GM19023 (cell line): ENCODE results near the gene GALNT7.

ENCODE experiments used
- ATAC-seq: cut with Tn5 transposase; IDR thresholded peaks from one replicate; pipeline ENCODE4 v1.9.1; 2021; ENCODE audit warnings: mild to moderate bottlenecking, moderate library complexity; ENCODE audit not compliant: unreplicated experiment

GALNT7 gene

DNA sequence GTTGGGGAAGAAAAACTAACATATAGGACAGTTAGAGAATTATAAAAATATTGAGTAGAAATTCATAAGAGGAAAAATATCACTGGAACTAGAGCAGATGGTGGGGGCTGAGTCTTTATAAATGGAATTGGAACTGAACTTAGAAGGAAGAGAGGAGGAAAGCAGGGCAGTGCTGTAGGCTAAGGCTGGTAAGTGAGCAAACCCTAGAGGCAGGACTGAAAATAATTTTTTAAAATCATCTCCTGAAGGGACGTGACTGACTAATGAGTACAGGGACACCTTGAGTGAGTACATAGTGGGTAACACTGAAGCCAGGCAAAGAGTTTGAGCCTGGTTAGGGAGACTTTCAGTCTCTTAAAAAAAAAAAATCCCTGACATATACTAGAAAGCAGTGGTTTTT lies 63.3 kb downstream of the GALNT7 start:
- no peak for ATAC-seq

DNA sequence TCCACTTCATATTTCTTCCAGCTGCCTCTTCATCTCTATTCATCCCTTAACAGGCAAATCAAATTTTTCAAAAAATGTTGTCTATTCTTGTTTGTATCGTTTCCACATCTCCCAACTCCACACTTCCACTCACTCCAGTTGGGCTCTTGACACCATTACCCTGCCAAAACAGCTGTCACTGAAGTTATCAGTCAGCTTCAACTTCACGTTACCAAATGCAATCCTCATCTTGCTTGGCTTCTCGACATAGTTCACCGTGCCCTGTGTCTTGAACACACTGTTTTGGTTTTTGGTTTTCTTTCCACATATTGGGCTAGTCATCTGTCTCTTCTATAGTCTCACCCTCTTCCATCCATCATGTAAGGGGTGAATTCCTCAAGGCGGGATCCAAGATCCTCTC lies 65.2 kb downstream of the GALNT7 start:
- ATAC-seq: no peak

DNA sequence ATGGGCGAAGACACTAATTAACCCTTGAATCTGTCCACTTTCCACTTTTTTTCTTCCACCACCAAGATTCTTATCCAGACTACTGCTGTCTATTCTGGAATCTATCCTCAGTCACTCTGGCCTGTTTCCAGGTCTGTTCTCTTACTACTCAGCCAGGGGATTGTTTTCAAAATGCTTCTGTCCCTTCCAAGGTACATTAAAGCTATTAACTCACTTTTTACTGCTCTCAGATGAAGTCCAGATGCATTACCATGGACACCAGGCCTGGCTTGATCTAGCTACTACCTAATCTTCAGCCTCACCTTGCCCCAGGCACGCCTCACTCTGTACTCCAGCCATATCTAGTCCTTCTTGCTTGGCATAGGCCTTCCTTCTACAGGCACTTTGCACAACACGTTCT lies 66.4 kb downstream of the GALNT7 start:
- ATAC-seq: no peak

DNA sequence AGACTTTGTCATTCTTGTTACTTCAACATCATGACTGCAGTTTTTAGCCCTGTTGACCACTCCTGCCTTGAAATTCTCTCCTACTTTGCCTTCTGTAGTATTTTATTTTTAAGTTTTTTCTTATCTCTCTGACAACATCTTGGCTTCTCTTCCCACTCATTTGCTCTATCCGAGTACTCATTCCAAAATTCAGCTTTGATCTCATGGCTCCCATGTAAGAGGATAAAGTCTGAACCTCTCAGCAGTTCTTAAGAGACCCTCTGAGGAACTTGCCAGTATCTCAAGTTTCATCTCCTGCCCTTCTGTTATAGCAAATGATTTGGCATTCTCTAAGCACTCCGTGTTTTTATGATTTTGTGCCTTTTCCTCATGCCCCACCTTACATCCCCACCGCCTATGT lies 67.7 kb downstream of the GALNT7 start:
- no peak for ATAC-seq

DNA sequence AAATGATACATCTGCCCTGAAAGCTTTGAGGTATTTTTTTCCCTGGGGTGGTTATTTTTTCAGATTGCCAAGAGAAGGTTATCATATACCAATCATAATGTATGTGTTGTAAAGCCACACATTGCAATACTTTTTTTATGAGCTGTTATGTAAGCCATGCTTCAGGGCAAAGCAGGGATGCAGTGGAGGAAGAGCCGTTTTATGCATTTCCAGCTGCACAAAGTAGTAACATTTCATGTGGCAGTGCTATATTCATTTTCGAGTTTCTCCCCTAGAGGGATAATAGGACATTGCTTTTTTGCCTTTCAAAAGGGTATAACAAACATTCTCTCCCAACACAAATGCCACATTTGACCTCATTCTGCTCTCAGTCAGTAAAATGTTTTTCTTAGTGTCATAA lies 68.5 kb downstream of the GALNT7 start:
- no peak for ATAC-seq

DNA sequence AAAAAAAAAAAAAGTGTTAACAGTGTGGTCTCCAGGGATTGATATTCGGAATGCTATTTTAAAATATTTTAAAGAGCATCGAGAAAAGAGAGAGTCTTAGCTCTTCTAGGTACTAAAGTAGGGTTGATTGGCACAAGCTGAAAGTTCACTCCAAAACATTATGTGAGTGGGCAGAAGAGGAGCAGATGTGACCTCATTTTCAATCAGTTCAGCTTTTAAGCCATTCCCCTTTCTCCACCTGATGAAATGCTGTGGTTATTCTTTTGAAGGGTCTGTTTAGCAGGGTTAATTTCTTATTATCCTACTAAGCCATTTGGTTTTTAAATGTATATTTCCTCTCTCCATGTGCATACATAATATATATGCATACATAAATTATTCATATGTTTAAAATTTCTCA lies 69.2 kb downstream of the GALNT7 start:
- no peak for ATAC-seq

DNA sequence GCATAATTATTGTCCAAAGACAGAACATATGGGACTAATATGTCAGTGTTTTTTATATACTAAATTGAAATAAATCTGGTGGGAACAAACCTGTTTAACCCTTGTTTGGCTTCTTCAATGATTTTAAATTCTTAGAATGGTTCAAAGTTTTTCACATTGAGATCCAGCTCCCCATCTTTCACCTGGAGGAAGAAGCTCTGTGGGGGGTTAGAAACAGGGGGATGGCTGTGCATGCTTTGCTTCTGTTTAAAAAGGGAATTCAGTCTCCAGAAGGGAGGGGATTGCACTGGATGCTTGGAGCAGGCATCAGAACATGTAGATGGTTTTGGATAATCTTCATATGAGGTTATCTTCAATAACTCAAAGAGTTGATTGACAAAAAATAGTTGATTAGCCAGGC lies 72.1 kb downstream of the GALNT7 start:
- ATAC-seq: no peak

DNA sequence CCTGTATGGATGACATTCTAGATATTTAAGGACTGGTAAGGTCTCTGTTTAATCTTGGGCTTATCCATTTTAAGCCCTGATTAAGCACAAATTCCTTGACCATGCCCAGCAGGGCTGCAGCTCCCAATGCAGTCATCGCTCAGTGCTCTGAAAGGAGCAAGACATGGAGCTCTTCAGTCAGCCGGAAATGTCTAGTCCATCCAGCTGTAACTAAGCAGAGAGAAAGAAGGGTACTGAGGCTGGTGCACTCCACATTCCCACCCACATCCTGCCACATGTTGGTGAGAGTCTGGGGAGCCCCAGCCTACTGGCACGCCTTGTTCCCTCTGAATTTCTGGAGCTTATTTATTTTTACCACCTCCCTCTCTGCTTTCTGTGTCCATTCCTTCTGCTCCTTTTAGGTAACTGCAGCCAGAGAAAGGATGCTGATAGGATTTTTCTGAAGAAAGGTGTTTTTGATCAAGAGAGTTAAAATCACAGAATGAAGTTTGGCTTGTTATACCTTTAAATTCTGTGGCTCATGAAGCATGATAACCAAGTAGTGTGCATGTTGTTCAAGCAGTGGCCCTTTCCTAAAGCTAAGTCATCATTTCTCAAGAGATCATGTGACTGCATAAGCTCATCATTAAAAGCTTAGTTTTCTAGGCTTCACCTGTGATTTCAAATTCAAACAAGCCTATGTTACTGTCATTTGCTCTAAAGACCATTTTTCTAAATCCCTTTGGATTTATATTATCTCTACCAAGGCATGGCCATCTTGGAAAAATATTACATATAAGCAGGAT lies 74.0 kb downstream of the GALNT7 start:
- ATAC-seq: no peak

DNA sequence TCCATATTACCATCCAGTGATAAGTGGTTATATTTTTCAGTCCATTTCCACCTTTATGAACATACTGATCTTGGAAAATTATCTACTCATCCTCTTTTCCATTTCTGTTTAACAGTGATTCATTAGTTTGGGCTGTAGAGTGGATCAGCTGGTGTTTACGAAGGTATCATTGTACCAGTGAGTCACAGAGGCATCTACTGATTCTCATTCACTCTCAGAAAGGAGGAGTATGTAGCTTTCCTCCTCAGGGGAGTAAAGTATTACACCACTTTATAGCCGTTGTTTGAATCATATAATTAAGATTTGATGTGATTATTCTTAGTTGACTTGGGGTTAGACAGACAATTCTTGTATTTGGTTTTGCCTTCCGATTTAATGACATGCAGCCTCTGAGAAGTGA lies 74.7 kb downstream of the GALNT7 start:
- ATAC-seq: no peak

DNA sequence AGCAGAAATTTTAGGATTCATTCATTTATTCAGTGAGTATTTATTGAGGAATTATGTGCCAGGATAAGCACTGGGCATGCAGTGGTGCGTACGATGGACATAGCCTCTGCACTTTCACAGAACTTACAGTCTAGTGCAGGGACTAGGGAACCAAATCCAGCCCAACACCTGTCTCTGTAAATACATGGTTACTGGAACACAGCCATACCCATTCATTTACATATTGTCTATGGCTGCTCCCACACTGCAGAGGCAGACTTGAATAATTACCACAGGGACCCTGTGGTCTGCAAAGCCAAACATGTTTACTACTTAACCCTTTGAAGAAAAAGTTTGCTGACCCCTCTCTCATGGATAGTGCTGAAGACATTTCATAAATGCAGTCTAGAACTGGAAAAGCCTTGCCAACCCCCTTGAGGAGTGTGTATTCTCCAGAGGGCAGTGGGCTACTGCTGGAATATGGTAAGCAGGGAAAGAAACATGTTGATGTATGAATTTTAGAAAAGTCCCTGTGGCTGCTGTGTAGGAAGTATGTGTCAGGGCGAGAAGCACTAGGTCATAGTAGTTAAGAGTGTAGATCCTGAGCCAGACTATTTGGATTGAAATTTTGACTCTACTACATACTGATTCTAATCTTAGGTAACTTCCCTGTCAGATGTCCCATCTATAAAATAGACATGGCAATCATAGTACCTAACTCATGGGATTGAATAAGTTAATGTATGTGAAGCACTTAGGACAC lies 75.5 kb downstream of the GALNT7 start:
- ATAC-seq: peak; percentile 83

DNA sequence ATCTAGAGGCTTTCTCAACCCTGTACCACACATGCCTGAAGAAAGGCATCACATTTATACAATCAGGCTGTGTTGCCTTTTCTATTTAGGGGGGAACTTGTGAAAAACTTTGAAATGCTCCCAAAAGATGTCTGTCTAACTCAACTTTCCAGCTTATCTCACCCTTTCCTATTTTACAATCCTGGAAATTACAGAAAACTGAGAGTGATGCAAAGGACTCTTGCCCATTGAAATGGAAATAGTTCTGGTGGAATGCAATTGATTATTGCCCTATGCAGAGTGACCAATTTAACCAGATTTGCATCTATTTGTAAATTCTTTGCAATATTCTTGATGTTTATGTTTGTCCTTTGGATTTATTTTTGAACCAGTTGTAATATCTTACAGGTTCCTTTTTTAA lies 77.3 kb downstream of the GALNT7 start:
- no peak for ATAC-seq

DNA sequence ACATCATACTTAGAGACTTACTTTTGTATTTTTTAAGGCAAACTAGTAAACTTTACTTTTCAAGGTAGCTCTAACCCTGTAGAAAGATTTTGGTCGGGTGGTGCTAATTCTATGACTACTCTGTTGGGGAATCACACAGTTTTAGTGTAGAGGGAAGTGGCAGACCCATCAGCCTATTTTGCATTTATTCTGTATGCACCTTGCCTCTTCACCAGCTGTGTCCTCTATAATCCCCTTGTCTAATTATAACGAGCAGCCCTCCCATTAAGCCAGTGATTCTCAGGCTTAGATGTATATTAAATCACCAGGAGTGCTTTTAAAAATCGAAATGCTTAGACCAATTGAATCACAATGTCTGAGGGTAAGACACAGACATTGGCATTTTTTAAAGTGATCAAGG lies 78.1 kb downstream of the GALNT7 start:
- ATAC-seq: peak; percentile 56

DNA sequence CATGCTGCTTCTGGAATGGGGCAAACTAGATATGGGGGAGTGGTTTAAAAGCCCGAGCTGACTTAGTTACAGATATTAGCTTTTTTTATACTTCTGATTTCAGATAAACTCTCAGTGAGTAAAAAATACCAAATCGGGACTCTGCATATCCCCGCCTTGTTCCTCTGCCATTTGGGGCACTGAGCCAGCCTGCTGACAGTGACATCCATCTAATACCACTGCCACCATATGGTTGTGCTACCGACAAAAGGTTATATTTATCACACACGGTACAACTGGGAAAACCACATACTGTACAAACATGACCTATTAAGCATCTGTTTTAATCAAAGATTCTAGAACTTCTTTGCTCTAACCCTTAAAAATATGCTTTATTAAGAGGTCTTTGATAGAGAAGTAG lies 78.7 kb downstream of the GALNT7 start:
- ATAC-seq: no peak

DNA sequence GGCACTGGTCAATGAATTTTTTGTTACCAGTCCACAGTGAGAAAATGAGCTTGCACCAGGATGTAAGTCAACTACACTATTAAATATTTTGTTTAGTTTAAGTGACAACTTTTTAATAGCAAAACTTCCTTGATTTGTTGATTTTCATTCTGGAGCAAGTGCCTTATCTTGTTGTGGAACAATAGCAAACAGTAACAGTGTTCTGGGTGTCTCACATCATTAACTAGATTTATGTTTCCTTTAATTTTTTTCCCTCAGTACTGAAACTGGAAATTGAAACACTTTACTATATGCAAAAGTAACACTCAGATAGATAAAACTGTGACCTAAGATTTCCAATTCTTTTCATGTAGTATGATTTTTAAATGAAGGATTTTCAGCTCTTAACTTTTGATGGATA lies 80.1 kb downstream of the GALNT7 start:
- ATAC-seq: no peak

DNA sequence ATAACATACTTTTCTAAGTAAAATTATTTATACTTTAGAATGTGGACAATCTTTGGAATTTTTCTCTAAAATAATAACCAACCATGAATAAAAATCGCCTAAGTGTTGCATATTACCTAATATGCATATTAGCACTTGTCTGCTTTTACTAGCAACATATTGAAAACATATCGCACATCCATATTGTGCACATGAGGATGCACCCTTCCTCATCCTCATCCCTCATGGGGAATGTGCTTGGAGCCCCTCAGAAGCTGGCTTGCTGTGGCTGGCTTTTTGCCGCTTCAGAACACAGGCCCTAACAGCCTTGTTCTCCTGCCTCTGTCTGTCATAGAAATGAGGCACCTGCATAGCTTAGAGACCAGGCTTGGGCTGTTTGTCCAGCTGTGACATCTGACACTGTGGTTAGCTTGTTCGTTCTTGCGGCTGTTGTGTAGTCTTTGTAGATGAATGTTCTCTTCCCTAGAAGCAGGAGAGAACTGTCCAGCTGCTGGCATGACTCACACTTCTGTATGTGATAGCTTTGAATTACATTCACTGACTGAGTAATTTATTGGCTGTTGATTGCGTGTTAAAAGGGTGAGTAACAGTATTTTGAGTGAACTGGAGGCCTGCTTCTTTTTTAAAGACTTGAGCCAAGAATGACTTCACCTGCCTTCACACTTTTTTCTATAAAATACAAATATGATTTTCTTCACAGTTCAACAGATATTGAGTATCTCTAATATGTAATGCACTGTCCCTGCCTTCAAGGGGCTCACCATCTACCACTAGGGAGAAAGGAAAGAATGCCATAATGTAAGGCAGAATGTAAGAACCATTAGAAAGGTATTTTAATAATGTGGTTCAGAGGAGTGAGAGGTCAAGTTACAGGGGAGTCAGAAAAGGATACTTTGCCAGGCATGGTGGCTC lies 83.7 kb downstream of the GALNT7 start:
- peak; percentile 94 for ATAC-seq

DNA sequence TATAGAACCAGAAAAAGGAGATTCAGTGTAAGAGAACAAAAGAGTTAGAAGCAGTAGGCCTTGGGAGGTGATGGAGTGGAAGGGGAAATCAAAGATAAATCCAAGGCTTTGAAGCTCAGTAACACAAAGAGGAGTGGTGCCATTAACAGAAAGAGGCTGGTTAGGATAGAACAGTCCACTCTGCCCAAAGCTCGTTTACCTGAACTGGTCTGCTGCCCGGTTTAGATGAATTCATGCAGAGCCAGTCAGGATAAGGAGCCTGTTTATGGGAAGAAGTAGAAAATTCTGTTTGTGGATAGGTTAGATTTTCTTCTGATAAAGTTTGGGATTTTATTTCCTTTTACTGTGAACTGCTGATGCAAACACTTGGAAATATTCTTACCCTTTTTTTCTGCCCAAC lies 85.0 kb downstream of the GALNT7 start:
- no peak for ATAC-seq

DNA sequence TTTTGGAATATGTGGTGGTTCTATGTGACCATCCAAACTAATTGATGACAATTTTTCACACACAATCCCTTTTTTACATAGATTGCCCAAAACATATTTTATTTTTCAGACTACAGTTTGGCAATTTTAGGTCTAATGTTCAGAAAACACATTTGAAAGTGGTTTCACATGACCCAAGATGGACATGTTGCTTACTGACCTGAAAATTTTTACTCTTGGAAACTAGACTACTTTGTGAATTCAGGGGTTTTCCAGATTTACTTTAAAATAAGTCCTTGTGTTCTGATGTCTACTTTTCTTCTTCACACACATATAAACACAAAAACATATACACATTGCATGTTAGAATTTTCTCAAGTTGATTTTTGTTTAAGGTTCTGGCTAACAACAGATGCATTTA lies 86.0 kb downstream of the GALNT7 start:
- no peak for ATAC-seq

DNA sequence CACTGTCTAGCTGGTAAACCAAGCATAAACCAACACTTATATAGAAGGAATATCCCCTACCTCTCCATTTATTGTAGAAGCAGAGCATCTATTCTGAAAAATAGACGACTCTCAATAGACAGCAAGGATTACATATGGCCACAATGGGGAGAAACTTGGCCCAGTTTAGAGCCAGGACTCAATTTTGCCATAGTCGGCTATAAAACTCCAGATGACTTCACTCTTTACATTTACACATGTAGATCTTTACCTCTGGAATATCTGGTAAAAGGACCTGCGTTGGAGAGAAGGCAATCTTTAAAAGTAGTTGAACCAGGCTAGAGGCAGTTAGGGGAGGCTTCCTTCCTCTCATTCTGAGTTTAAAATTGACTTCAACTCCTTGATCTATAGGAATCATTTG lies 88.2 kb downstream of the GALNT7 start:
- no peak for ATAC-seq

DNA sequence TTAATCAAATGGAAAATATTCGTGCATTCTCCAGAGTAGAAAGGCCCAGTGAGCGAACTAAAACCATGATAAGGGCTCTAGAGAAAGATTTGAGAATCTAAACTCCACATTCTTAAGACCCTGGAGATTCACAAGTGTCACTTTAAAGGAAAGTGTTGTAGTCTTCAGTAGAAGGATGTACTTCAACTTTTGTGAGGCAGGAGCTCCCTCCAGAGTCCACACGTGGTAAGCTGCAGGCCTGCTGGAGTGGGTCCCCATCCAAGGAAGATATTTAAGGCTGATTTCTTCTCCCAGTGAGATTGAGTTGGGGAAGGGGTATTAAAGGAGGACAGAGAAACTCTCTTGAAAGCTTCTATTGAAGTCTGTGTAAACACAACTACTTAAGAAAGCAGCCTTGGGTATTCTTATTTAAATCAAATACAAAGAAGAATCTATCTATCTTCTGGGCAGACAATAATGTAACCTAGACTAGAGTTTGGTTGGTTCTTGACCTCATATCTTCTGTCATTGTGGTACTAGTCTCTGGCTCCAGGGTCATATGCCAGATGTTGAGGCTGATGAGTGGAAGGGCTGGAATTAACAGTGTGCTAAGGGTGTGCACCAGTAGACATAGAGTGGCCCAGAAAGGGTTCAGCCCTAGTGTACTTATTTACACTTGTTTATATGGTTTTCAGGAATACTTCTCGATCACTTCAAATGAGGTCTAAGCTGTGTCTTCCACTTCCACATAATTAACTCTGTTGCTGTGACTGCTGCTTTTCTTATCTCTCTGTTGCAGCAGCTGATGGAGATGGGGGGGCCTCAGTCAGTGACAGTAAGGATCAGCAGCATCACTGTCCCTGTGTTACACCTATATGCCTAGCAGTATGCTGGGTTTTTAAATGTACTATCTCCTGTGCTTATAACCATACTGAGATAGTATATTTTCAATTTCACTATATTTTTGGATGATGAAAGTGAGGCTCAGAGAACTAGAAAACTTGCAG lies 89.4 kb downstream of the GALNT7 start:
- peak; percentile 80 for ATAC-seq

DNA sequence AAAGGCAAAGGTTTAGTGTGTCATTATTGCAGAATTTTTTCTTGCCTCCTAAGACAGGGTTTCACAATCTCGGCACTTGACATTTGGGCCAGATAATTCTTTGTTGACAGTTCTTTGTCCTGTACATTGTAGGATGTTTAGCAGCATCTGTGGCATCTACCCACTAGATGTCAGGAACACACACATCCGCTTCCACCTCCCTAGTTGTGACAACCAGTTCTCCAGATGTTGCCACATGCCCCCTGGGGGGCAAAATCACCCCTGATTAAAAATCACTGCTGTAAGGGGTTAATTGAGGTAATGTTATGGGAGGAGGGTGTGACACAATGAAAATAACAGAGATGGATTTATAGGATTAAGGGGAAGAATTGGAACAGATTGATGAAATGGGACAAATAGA lies 90.3 kb downstream of the GALNT7 start:
- ATAC-seq: no peak
